GM12872 (cell line): ENCODE measurements around the gene PRDM16.

ENCODE experiments used
- CTCF ChIP-seq: IDR thresholded peaks from 3 replicates; pipeline ENCODE4 v1.5.1; 2011; ENCODE audit warnings: low read depth, mild to moderate bottlenecking, low read length, moderate library complexity; ENCODE audit not compliant: insufficient read depth

Gene PRDM16

DNA sequence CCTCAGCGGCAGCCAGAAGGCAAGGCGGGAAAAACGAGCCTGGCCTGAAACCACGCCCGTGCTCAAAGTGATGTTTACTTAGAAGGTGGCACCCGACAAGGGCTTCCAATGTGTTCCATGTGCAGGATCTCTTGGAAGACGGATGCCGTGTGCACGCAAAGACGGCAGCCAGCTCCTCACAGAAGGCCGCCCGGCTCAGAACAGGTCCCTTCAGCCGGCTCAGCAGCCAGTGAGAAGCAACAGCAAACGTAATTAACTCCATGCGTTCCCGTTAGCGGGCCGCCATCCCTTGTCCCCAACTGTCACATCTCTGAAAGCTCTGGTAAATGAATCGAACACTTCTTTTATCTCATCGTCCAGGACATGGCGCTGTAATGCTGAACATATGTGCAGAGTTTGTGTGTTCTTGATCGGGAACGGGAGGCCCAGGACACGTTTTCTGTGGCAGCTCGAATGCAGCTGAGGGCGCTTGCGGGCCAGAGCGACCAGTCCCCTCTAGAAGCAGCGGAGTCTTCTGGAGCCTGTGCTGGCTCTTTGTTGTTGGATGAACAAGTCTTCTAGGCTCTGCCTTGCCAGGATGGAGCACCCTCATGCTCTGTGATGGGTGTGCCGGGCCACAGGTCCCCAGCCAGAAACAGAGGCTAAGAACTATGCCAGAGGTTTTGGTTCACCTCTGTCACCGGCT, 290.9 kb downstream of the PRDM16 start:
- TF ChIP-seq CTCF, result no peak

DNA sequence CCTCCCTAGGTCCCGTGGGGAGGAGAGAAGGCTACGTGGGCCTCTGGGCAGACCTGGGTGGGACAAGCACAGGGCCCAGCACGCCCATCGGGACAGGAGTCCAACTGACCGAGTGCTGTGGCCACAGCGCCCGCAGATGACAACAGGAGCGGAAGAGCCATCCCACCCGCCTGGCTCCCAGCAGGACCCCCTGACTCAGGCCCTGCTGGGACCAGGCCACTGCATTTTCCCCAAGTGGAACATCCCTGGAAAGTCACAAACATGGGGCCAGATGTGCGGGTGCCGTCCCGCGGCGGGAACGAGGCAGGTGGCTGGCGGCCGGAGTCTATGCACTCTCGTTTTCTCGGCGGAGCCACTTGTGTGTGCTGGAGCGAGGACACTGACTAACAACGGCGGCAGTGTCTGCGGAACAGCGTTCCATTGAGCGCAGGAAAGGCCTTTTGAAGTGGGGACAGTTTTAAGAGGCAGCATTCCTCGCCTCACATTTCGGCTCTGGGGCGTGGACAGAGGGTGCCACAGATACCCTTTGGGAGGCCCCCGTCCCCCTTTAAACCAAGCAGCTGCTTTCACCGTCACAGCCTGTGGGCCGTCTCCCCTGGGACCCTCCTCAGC, 291.7 kb downstream of the PRDM16 start:
- no peak for TF ChIP-seq CTCF

- TF ChIP-seq CTCF, result no peak
These were observed 294.0 kb downstream of the PRDM16 start for GRCh38 chr1:3363023-3363422.

- no peak for TF ChIP-seq CTCF
These were observed 294.8 kb downstream of the PRDM16 start for GRCh38 chr1:3363756-3364155.

DNA sequence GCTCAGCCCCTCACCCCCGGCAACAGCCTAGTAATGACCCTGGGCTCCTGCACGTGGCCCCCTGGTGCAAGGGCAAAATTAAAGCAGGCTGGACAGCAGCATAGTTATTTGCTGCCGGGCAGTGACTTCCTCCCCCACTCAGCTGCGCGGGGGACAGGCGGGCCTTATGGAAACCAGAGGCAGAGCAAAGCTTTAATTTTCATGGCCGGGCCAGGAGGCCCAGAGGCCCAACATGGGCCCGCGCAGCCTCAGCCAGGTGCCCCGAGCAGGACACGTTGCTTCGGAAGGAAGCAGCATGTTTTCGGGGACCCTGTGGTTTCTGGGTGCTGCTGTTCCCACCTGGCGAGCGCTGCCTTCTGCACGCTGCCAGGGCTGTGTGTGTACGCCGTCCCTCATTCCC, 295.5 kb downstream of the PRDM16 start:
- no peak for TF ChIP-seq CTCF

DNA sequence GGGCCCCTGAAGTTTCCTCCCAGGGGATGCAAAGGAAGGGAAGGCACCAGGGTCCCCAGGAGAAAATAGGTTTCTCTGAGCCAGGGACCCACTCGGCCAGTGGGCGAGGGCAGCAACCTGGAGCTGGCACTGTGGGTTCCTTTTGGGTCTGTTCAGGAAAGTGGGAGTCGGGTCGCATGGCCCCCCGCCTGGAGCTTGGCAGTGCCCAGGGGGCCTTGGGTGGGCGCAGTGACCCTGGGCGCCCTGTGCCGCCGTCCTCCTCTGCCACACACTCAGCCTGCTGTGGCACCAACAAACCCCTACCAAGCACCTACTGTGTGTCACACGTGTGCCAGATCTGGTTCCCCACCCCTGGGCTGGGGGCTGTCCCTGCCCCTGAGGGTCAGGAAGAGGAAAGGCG, 296.0 kb downstream of the PRDM16 start:
- no peak for TF ChIP-seq CTCF

- no peak for TF ChIP-seq CTCF
These were observed 296.6 kb downstream of the PRDM16 start for GRCh38 chr1:3365523-3366125.
